Panc1 (cell line): ENCODE results near the gene ACP4. TPM values are rescaled to one million over a fixed set of nuclear protein-coding genes. Genes with fewer than 3 reads are reported as not detected.
"Not testable (repeated sequence)": the region's sequence is repeated elsewhere in the genome, so short reads cannot be mapped to it uniquely, and the experiment has no call there.

ENCODE experiments used
- ATAC-seq: fragments of 200-7000 bp; cut with Tn5 transposase; 2 replicates; pipeline ENCODE4 v1.9.1; 2020; ENCODE audit warnings: mild to moderate bottlenecking, moderate library complexity
- BruUV-seq: library from RNA; stranded (reverse); fragments of 400-500 nt; replicated peaks from 2 replicates; lab custom pipeline; 2021; lab: Mats Ljungman, UMichigan
- CTCF ChIA-PET: fragments of 300-600 bp; sonication (Branson Sonifier 250); formaldehyde crosslinking; loops from one replicate; lab custom pipeline; 2022; ENCODE audit warnings: antibody characterized with exemption; lab: Charles Lee
- POLR2A ChIA-PET: fragments of 300-600 bp; sonication (Branson Sonifier 250); formaldehyde crosslinking; loops from one replicate; lab custom pipeline; 2022; ENCODE audit warnings: antibody characterized with exemption; lab: Charles Lee
- DNase-seq: peaks from one replicate; pipeline ENCODE4 v3.0.0-alpha.2; 2010; ENCODE audit warnings: low read depth, low spot score
- H3K27ac ChIP-seq: 2 replicates; pipeline ENCODE4 v1.5.1; 2011; ENCODE audit warnings: mild to moderate bottlenecking, low read length, inconsistent platforms
- H3K27me3 ChIP-seq: fragments of 200-500 bp; sonication (Bioruptor generic); 2 replicates; pipeline ENCODE4 v1.6.0; 2014; ENCODE audit warnings: low read length, inconsistent platforms; ENCODE audit not compliant: control insufficient read depth, insufficient read depth
- H3K36me3 ChIP-seq: fragments of 200-500 bp; sonication (Bioruptor generic); 2 replicates; pipeline ENCODE4 v1.5.1; 2014; ENCODE audit warnings: inconsistent platforms, mild to moderate bottlenecking, low read length, moderate library complexity; ENCODE audit not compliant: control insufficient read depth, insufficient read depth
- H3K4me1 ChIP-seq: 2 replicates; pipeline ENCODE4 v1.5.1; 2011; ENCODE audit warnings: inconsistent platforms, mild to moderate bottlenecking, low read length, moderate library complexity; ENCODE audit not compliant: control insufficient read depth, insufficient read depth
- H3K4me3 ChIP-seq, 2 experiments: 2 replicates each; pipeline ENCODE4 v1.5.1; 2011 to 2012; ENCODE audit warnings: low read depth in 2 of 2, low read length in 2 of 2, mild to moderate bottlenecking in 2 of 2, inconsistent platforms in 1 of 2, moderate library complexity in 1 of 2
- H3K9me3 ChIP-seq: fragments of 200-500 bp; sonication (Bioruptor generic); 2 replicates; pipeline ENCODE4 v1.5.1; 2014; ENCODE audit warnings: low read depth, mild to moderate bottlenecking, inconsistent platforms, low read length, moderate library complexity; ENCODE audit not compliant: control insufficient read depth, insufficient read depth
- CTCF ChIP-seq: fragments of 450-650 bp; IDR thresholded peaks from 2 replicates; pipeline ENCODE4 v1.5.1; 2017; ENCODE audit warnings: mild to moderate bottlenecking
- POLR2AphosphoS5 ChIP-seq: IDR thresholded peaks from 2 replicates; pipeline ENCODE4 v1.6.1; 2012; ENCODE audit warnings: mild to moderate bottlenecking, low read depth, low read length, moderate library complexity
- REST ChIP-seq, 2 experiments: IDR thresholded peaks; 2 replicates each; pipeline ENCODE4 v1.6.1; 2011 to 2012; ENCODE audit warnings: low read depth in 2 of 2, control low read depth in 1 of 2, low read length in 1 of 2, mild to moderate bottlenecking in 1 of 2, moderate library complexity in 1 of 2; ENCODE audit not compliant: insufficient read depth in 1 of 2
- SIN3A ChIP-seq: IDR thresholded peaks from 2 replicates; pipeline ENCODE4 v1.6.1; 2012; ENCODE audit warnings: low read depth, mild to moderate bottlenecking, low read length, moderate library complexity, borderline replicate concordance; ENCODE audit not compliant: insufficient read depth
- TCF7L2 ChIP-seq: IDR thresholded peaks from 2 replicates; pipeline ENCODE4 v1.6.1; 2011; ENCODE audit warnings: mild to moderate bottlenecking, low read depth, low read length, inconsistent platforms
- in situ Hi-C: cut with HindIII; loops from 2 replicates; pipeline ENCODE4 v1.10.0; 2016; ENCODE audit warnings: low sequenced_read_pairs, low pct_unique_long_range_greater_than_20kb
- intact Hi-C: fragments of 100-400 bp; cut with micrococcal nuclease; formaldehyde crosslinking; loops from one replicate; pipeline ENCODE4 v1.10.0; 2022; ENCODE audit not compliant: unreplicated experiment
- total RNA-seq: library from RNA; stranded (reverse); gene quantifications from one replicate; pipeline ENCODE4 v1.2.1, GENCODE V29; 2021; ENCODE audit not compliant: unreplicated experiment

ACP4 gene
- total RNA-seq, 1 experiment from 2014 or later, result not detected

GRCh38 chr19:50772476-50772875 lies 17.7 kb upstream of the ACP4 start:
- DNase-seq, result no peak

GRCh38 chr19:50772912-50773311 lies 17.3 kb upstream of the ACP4 start:
- ATAC-seq, H3K4me3 ChIP-seq, H3K27ac ChIP-seq, POLR2A ChIA-PET, H3K4me1 ChIP-seq, CTCF ChIA-PET, intact Hi-C loops, DNase-seq, in situ Hi-C loops, BruUV-seq, H3K9me3 ChIP-seq, H3K36me3 ChIP-seq, H3K27me3 ChIP-seq: not testable (repeated sequence)

More at GRCh38 chr19:50772476-50772875, 17.7 kb upstream of the ACP4 start:
- no peak overlapping the region for H3K27ac ChIP-seq
- in situ Hi-C loops (no loop called here), intact Hi-C loops (no loop called here)
- H3K4me1 ChIP-seq, result no peaks in the 10 kb centered on the region
- no TSS peak for BruUV-seq
- no peaks in the 10 kb centered on the region for H3K36me3 ChIP-seq
- H3K9me3 ChIP-seq, result no peaks in the 10 kb centered on the region
- no peak for ATAC-seq
- TF ChIP-seq SIN3A (no peak), TCF7L2 (no peak), REST (IDR thresholded peaks at IDR 0.05; ENCODE audit: insufficient read depth in 1 of 2, low read depth in 2 of 2, low read length in 1 of 2) (no peak), POLR2AphosphoS5 (no peak), CTCF (no peak)
- H3K27me3 ChIP-seq, result peaks cover under 1% of the 10 kb centered on the region; the same call in 1 of the 2 replicates
- ChIA-PET CTCF (no interaction called here), POLR2A (no interaction called here)
- no peak overlapping the region for H3K4me3 ChIP-seq

- H3K36me3 ChIP-seq, H3K4me3 ChIP-seq, DNase-seq, POLR2A ChIA-PET, H3K9me3 ChIP-seq, H3K4me1 ChIP-seq, in situ Hi-C loops, H3K27me3 ChIP-seq, H3K27ac ChIP-seq, CTCF ChIA-PET, intact Hi-C loops, BruUV-seq, ATAC-seq: not testable (repeated sequence)
Measured at GRCh38 chr19:50773454-50773853, 16.8 kb upstream of the ACP4 start.
